A673 (cell line): ENCODE measurements around the gene IGF1R. TPM values are rescaled to one million over a fixed set of nuclear protein-coding genes. Genes with fewer than 3 reads are reported as not detected.

ENCODE experiments used
- BruUV-seq: library from RNA; stranded (reverse); fragments of 400-500 nt; replicated peaks from 2 replicates; lab custom pipeline; 2021; lab: Mats Ljungman, UMichigan
- CTCF ChIA-PET: fragments of 300-600 bp; sonication (Branson Sonifier 250); formaldehyde crosslinking; loops from one replicate; lab custom pipeline; 2022; ENCODE audit warnings: antibody characterized with exemption; lab: Charles Lee
- POLR2A ChIA-PET: fragments of 300-600 bp; sonication (Branson Sonifier 250); formaldehyde crosslinking; loops from one replicate; lab custom pipeline; 2022; ENCODE audit warnings: antibody characterized with exemption; ENCODE audit not compliant: low non-redundant PET; lab: Charles Lee
- DNase-seq: peaks from one replicate; pipeline ENCODE4 v3.0.0-alpha.2; 2015; ENCODE audit warnings: low spot score
- H3K27ac ChIP-seq: fragments of 200-600 bp; sonication (generic); 2 replicates; pipeline ENCODE4 v1.5.1; 2016; ENCODE audit warnings: mixed run types, low read depth, mild to moderate bottlenecking, mixed read lengths, antibody characterized with exemption, low read length; ENCODE audit not compliant: poor library complexity, severe bottlenecking
- H3K27me3 ChIP-seq: fragments of 200-600 bp; sonication (generic); replicated peaks from 2 replicates; pipeline ENCODE4 v1.6.1; 2017; ENCODE audit warnings: mixed run types, low read depth, mild to moderate bottlenecking, mixed read lengths, antibody characterized with exemption, low read length; ENCODE audit not compliant: insufficient read depth, poor library complexity
- H3K36me3 ChIP-seq: fragments of 200-600 bp; sonication (generic); 2 replicates; pipeline ENCODE4 v1.6.1; 2016; ENCODE audit warnings: mixed run types, mild to moderate bottlenecking, mixed read lengths, antibody characterized with exemption, low read length; ENCODE audit not compliant: insufficient read depth, poor library complexity, severe bottlenecking
- H3K4me1 ChIP-seq: fragments of 200-600 bp; sonication (generic); 2 replicates; pipeline ENCODE4 v1.6.1; 2017; ENCODE audit warnings: mixed run types, mild to moderate bottlenecking, mixed read lengths, antibody characterized with exemption, low read length; ENCODE audit not compliant: insufficient read depth, poor library complexity, severe bottlenecking
- H3K4me3 ChIP-seq: fragments of 200-600 bp; sonication (generic); 2 replicates; pipeline ENCODE4 v1.5.1; 2016; ENCODE audit warnings: low read depth, mixed run types, mild to moderate bottlenecking, mixed read lengths, low read length; ENCODE audit not compliant: poor library complexity, severe bottlenecking
- H3K9me3 ChIP-seq: fragments of 200-600 bp; sonication (generic); 2 replicates; pipeline ENCODE4 v1.6.1; 2016; ENCODE audit warnings: mixed run types, low read depth, mild to moderate bottlenecking, mixed read lengths, antibody characterized with exemption, low read length; ENCODE audit not compliant: poor library complexity, severe bottlenecking
- EZH2 ChIP-seq: fragments of 200-600 bp; sonication (generic); IDR thresholded peaks from 2 replicates; pipeline ENCODE4 v1.6.1; 2017; ENCODE audit warnings: borderline replicate concordance, low read depth, mild to moderate bottlenecking, mixed read lengths, antibody characterized with exemption, low read length; ENCODE audit not compliant: poor library complexity, severe bottlenecking
- intact Hi-C: fragments of 100-400 bp; cut with micrococcal nuclease; formaldehyde crosslinking; loops from one replicate; pipeline ENCODE4 v1.10.0; 2022; ENCODE audit not compliant: unreplicated experiment
- total RNA-seq: library from RNA; stranded (reverse); gene quantifications from 2 replicates; pipeline ENCODE4 v1.2.3, GENCODE V29; 2021
- TF ChIP-seq, protein P1 (sequence below): fragments of 300-800, 200-600 bp; sonication (generic); conservative IDR thresholded peaks from 2 replicates; pipeline ENCODE4 v1.5.1; 2017; ENCODE audit warnings: low read depth, mild to moderate bottlenecking, antibody characterized with exemption, low read length, moderate library complexity, mixed read lengths

IGF1R gene
- total RNA-seq, 1 experiment from 2014 or later = 34.9 TPM

DNA sequence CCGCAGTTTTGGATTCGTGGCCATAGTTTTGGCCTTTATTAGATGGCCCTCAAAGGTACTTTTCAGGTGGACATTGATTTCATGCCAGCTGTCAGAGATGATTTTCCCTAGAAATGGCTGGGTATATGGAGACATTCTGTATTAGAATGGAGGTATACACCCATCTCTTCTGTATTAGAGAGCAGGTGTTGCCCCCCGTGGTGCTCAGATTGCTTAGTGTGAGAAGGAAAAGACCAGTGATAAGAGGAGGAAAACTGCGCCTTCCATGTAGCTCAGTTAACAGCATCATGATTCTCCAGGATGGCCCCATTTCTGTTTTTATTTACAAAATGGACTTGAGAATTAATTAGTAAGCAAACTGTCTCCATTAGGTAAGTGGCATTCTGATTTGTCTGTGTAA is 145.9 kb downstream of the IGF1R start:
- no peak for DNase-seq
- intact Hi-C loops = no loop called here
- POLR2A ChIA-PET = no interaction called here
- no peaks in the 10 kb centered on the region for H3K27me3 ChIP-seq
- TF ChIP-seq, protein P1, sequence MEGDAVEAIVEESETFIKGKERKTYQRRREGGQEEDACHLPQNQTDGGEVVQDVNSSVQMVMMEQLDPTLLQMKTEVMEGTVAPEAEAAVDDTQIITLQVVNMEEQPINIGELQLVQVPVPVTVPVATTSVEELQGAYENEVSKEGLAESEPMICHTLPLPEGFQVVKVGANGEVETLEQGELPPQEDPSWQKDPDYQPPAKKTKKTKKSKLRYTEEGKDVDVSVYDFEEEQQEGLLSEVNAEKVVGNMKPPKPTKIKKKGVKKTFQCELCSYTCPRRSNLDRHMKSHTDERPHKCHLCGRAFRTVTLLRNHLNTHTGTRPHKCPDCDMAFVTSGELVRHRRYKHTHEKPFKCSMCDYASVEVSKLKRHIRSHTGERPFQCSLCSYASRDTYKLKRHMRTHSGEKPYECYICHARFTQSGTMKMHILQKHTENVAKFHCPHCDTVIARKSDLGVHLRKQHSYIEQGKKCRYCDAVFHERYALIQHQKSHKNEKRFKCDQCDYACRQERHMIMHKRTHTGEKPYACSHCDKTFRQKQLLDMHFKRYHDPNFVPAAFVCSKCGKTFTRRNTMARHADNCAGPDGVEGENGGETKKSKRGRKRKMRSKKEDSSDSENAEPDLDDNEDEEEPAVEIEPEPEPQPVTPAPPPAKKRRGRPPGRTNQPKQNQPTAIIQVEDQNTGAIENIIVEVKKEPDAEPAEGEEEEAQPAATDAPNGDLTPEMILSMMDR = no peak
- no peak for TF ChIP-seq EZH2
- no peaks in the 10 kb centered on the region for H3K9me3 ChIP-seq
- peaks cover 83% of the 10 kb centered on the region for H3K4me1 ChIP-seq
- no peak overlapping the region for H3K4me3 ChIP-seq
- no peaks in the 10 kb centered on the region for H3K36me3 ChIP-seq
- CTCF ChIA-PET = no interaction called here
- no peak overlapping the region for H3K27ac ChIP-seq
- BruUV-seq = no TSS peak

DNA sequence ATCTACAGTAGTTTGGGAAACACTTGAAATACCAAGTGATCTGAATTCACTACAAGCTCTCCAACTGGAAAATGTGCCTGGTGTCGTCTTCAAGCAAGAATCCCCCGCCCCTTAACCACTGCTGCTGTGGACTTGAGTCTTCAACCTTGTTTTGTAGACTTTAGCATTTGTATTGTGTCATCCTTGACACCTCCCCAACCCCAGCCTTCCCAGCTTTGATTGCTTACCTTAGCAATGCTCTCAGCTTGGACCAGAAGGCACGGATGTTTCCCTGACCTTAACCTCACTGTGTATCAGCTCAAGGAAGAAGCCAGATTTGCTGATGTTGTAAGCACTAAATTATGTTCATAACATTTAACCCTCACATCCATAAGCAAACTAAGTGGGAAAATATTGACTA is 146.4 kb downstream of the IGF1R start:
- H3K4me1 ChIP-seq = peaks cover 83% of the 10 kb centered on the region
- no peaks in the 10 kb centered on the region for H3K9me3 ChIP-seq
- H3K36me3 ChIP-seq = no peaks in the 10 kb centered on the region
- H3K4me3 ChIP-seq = no peak overlapping the region
- ChIA-PET POLR2A (no interaction called here), CTCF (no interaction called here)
- TF ChIP-seq, protein P1 = no peak
- TF ChIP-seq EZH2 = no peak
- no peaks in the 10 kb centered on the region for H3K27me3 ChIP-seq
- no TSS peak for BruUV-seq
- no peak overlapping the region for H3K27ac ChIP-seq
- no peak for DNase-seq
- intact Hi-C loops = no loop called here

DNA sequence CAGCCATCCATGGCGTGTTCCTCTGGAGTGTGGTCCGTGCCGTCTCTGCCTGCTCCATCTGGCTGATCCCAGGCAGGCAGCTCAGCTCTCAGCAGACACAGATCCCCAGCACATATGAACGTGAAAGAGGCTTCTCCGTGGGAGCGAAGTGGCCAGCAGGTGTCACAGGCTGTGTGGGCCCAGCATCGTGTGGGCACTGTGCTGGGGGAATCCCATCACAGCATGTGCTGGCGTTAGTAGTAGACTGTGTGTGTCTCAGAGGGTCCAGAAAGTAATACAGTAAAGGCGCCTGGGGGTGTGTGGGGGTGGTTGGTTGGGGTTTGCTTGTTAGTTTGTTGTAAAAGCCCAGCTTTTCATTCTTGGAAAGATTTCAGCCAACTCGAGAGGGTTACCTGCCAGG is 147.6 kb downstream of the IGF1R start:
- peaks cover 88% of the 10 kb centered on the region for H3K4me1 ChIP-seq
- intact Hi-C loops = no loop called here
- BruUV-seq = no TSS peak
- H3K9me3 ChIP-seq = no peaks in the 10 kb centered on the region
- DNase-seq = no peak
- no peak overlapping the region for H3K27ac ChIP-seq
- ChIA-PET CTCF (no interaction called here), POLR2A (no interaction called here)
- H3K36me3 ChIP-seq = no peaks in the 10 kb centered on the region
- TF ChIP-seq, protein P1 = no peak
- no peak for TF ChIP-seq EZH2
- H3K4me3 ChIP-seq = no peak overlapping the region
- no peaks in the 10 kb centered on the region for H3K27me3 ChIP-seq
